HL-60/S4 (cell line): Measurements from ENCODE around the gene AKAP10.
"Not testable (repeated sequence)": the region's sequence is repeated elsewhere in the genome, so short reads cannot be mapped to it uniquely, and the experiment has no call there.

Experiments used
- in situ Hi-C: fragments of 300-500 bp; cut with MboI; formaldehyde crosslinking; loops from 2 replicates; pipeline ENCODE4 v1.14.3; 2022; ENCODE audit warnings: low sequenced_read_pairs

Gene AKAP10

GRCh38 chr17:19935169-19935568 is 42.5 kb downstream of the AKAP10 start:
- in situ Hi-C loops = no loop called here

GRCh38 chr17:19933628-19934027 is 44.0 kb downstream of the AKAP10 start:
- in situ Hi-C loops = no loop called here

DNA sequence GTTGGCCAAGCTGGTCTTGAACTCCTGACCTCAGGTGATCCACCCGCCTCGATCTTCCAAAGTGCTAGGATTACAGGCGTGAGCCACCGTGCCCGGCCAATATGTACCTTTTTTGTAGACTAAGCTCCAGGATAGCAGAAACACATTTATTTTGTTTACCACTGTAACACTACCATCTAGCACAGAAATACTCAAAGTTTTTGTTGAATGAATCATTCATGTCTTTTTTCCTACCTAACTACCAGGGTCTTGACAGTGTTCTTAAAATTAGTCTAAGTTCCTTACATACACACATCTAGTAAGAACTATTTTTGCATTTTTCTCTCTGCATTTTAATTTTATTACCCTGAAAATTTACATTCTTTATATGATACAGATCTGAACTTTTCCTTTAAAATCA is 44.4 kb downstream of the AKAP10 start:
- in situ Hi-C loops = no loop called here

DNA sequence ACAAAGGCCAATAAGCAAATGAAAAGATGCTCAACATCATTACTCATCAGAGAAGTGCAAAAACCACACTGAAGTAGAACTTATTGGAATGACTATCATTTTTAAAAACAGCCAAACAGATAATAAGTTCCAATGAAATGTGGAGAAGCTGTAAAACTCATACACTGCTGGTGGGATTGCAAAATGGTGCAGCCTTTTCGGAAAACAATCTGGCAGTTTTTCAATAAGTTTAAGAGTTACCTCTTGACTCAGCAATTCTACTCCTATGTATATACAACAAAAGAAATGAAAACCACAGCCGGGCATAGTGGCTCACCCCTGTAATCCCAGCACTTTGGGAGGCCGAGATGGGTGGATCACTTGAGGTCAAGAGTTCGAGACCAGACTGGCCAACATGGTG is 49.3 kb downstream of the AKAP10 start:
- in situ Hi-C loops = no loop called here

DNA sequence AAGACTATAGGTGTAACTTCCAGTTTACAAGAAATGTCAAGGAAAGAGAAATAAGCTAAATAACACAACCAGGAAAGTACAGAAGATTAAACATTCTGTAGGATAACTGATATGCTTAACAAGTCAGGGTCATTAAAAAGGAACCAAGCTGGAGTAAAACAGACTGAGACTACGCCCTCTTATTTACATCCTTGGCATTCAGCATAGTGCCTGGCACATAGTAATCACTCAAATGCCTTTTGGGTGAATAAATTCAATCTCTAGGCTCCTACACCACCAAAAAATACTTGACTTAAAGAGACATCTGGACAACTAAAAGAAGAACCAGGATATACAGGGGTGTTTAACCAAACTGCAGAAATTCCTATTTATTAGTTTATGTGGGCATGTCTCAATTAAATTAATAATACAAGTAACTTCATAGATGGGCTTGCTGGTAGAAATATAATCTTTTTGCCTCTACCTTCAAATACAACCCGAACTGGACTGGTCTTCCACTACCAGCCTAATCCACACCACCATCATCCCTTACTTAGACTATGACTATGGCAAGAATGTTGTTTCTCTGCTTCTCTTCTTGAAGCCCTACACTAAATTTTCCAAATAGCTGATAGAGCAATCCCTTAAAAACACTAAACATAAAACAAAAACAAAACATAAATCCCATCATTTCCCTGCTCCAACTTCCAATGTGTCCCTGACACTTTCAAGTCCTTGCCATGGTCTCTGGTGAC is 62.2 kb downstream of the AKAP10 start:
- in situ Hi-C loops = no loop called here

GRCh38 chr17:19911033-19911432 is 66.6 kb downstream of the AKAP10 start:
- in situ Hi-C loops = no loop called here

- in situ Hi-C loops = no loop called here
These were observed 68.5 kb downstream of the AKAP10 start for GRCh38 chr17:19909139-19909538.

GRCh38 chr17:19905502-19905901 is 72.1 kb downstream of the AKAP10 start:
- in situ Hi-C loops = no loop called here

- in situ Hi-C loops = no loop called here
These were observed 72.7 kb downstream of the AKAP10 start for GRCh38 chr17:19904924-19905323.

GRCh38 chr17:19904412-19904811 is 73.2 kb downstream of the AKAP10 start:
- in situ Hi-C loops = no loop called here

- in situ Hi-C loops = no loop called here
These were observed 76.8 kb downstream of the AKAP10 start for GRCh38 chr17:19900809-19901208.

- in situ Hi-C loops = no loop called here
These were observed 79.7 kb downstream of the AKAP10 start for GRCh38 chr17:19897903-19898302.

DNA sequence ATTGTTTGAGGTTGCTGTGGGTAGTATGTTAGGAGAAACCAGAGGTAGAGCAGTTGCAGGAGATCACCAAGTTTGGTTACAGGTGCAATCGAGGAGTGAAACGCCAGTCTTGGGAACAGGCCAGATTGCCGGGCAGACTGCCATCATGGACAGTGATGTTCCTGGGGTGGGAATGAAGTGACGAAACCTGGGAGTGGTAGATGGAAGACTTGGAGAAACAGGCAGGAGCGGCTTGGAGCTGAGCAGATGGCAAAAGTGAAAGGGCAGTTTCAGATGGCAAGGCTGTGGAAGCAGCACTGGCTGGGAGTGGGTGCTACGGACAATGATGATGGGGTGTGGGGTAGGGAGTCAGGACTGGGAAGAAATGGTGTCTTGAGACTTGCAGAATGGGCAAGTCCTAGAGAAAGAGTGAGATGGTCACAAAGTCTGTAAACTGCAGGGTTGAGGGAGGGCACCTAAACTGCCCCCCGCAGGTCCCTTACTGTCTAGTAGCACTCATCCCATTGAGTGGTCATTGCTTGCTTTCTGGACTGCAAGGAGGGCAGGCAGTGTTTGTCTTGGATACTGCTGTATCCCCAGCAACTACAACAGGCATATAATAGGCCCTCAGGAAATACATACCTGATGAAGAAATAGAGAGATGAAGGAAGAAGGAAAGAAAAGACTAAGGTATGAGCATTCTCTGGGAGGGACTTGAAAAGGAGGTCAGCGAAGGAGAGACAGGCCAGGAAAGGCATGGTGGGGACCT is 80.4 kb downstream of the AKAP10 start:
- in situ Hi-C loops = no loop called here

DNA sequence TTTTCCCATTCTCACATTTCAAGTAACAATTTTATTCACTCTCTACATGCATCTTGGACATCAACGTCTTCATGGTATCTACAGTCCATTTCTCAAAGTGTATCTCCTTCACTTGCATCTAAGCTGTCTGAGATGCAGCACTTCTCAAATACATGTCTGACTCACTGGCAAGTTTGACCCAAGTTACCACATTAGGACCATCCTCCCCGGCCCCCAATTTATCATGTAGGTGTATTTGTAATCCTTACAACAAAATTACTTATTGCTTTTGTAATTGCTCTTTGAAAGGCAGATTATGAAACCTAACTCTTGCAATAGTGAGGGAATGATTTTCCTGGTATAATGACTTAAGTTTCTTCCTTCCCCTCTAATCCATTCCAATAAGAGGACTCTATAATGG is 80.9 kb downstream of the AKAP10 start:
- in situ Hi-C loops = no loop called here

- in situ Hi-C loops = not testable (repeated sequence)
These were observed 87.1 kb downstream of the AKAP10 start for GRCh38 chr17:19890554-19890953.

DNA sequence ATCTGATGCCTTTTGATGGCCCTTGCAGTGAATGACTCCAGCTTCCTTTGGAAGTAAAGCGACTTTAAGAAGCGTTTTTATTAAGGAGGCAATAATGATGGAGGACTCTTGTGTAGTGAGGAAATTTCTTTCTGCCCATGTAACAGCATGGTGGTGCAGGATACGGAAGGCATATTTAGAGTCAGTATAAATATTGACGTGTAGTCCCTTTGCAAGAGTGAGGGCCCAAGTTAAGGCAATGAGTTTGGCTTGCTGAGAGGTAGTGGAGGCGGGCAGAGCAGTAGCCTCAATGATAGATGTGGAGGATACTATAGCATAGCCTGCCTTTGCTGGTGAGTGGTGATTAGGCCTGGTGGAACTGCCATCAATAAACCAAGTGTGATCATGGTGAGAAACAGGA is 87.6 kb downstream of the AKAP10 start:
- in situ Hi-C loops = not testable (repeated sequence)

DNA sequence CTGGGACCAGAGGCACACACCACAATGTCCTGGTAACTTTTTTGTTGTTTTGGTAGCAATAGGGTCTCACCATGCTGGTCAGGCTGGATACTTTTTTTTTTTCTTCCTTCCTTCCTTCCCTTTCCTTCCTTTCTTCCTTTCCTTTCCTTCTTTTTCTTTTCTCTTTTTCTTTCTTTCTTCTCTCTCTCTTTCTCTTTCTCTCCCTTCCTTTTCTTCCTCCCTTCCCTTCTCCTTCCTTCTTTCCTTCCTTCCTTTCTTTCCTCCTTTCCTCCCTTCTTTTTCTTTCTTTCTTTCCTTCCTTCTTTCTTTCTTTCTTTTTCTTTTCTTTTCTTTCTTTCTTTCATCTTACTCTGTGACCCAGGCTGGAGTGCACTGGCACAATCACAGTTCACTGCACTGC is 91.5 kb downstream of the AKAP10 start:
- in situ Hi-C loops = no loop called here

GRCh38 chr17:19883537-19884215 is 94.0 kb downstream of the AKAP10 start:
- in situ Hi-C loops = no loop called here

DNA sequence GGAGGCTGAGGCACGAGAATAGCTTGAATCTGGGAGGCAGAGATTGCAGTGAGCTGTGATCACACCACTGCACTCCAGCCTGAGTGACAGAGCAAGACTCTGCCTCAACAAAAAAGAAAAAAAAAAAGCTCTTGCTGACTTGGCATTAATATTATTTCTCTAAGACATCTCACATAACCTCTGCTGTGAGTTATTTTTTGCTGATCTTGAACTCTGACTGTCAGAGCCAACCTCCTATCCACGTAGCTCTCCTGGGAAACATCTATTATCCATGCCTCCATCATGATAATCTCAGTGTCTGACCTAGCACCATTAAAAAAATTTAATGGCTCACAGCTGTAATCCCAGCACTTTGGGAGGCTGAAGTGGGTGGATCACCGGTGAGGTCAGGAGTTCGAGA is 97.2 kb downstream of the AKAP10 start:
- in situ Hi-C loops = no loop called here

DNA sequence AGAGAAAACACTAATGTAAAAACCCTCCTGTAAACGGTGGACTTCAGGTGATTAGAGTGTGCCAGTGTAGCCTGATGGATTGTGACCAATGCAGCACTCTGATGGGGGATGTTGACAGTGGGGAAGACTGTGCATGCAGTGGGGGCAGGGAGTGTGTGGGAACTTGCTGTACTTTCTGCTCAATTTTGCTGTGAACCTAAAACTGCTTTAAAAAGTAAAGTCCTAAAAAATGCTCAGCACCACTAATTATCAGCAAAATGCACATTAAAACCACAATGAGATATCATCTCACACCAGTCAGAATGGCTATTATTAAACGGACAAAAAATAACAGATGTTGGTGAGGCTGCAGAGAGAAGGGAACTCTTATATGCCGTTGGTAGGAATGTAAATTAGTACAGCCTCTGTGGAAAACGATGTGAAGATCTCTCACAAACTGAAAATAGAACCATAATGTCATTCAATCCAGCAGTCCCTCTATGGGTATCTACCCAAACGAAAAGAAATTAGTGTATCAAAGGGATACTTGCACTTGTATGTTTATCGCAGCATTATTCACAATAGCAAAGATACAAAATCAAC is 100.2 kb downstream of the AKAP10 start:
- in situ Hi-C loops = no loop called here

DNA sequence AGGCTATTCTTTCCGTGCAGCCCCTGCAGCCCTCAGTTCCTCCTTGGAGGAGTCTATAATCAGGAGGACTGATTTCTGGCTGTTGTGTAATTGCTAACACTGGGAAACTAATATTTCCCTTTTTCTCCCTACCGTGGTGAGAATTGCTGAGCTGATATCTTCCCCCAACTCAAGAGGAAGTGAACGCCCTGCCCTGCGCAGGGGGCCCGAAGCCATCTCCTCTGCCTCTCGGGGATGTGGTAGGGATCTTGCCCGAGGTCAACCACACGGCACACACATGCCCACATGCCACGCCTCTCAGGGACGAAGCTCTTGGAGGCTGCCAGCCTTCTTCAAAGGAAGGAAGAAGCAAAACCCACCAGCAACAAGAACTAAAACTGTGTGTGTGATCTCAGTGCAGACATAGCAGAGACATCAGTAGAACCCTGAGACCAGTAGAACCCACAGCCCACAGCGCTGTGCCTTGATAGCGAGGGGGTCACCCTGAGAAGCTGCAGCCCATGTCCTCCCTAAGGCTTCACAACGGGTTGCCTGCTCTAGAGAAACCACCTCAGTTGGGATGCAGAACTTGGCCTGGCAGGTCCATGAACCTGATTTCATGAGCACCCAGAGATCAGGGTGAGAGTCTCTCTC is 101.0 kb downstream of the AKAP10 start:
- in situ Hi-C loops = no loop called here
